Kidney epithelial cell (primary cell): ENCODE measurements around the gene CYP4F2. TPM values are rescaled to one million over a fixed set of nuclear protein-coding genes. Genes with fewer than 3 reads are reported as not detected.
"Not testable (repeated sequence)": the region's sequence is repeated elsewhere in the genome, so short reads cannot be mapped to it uniquely, and the experiment has no call there.

ENCODE experiments used
- DNase-seq: peaks from one replicate; pipeline ENCODE4 v3.0.0-alpha.2; 2010; ENCODE audit warnings: low read depth
- H3K27me3 ChIP-seq: 2 replicates; pipeline ENCODE4 v1.6.0; 2011; ENCODE audit warnings: low read length; ENCODE audit not compliant: control insufficient read depth, insufficient read depth
- H3K36me3 ChIP-seq: 2 replicates; pipeline ENCODE4 v1.5.1; 2011; ENCODE audit warnings: low read length; ENCODE audit not compliant: control insufficient read depth, insufficient read depth
- H3K4me3 ChIP-seq: 2 replicates; pipeline ENCODE4 v1.5.1; 2011; ENCODE audit warnings: low read depth, mild to moderate bottlenecking, control low read depth, low read length
- CTCF ChIP-seq: IDR thresholded peaks from 2 replicates; pipeline ENCODE4 v1.5.1; 2011; ENCODE audit warnings: mild to moderate bottlenecking, moderate library complexity, low read length, control low read depth, inconsistent platforms; ENCODE audit not compliant: insufficient read depth, poor library complexity, severe bottlenecking
- total RNA-seq: library from RNA; depleted of rRNA; stranded (reverse); fragments of >200 nt; gene quantifications from 2 replicates; pipeline ENCODE4 v1.2.3, GENCODE V29; 2015

Gene CYP4F2
- total RNA-seq, 1 donor from 2014 or later = not detected

- no peak overlapping the region for H3K4me3 ChIP-seq
- H3K27me3 ChIP-seq = no peaks in the 10 kb centered on the region
- no peak for TF ChIP-seq CTCF
- no peak for DNase-seq
- H3K36me3 ChIP-seq = no peaks in the 10 kb centered on the region
These were observed 66.2 kb downstream of the CYP4F2 start for GRCh38 chr19:15831626-15832025.

- Histone ChIP-seq H3K27me3 (no peaks in the 10 kb centered on the region), H3K36me3 (no peaks in the 10 kb centered on the region), H3K4me3 (no peak overlapping the region)
- TF ChIP-seq CTCF = no peak
- no peak for DNase-seq
These were observed 68.1 kb downstream of the CYP4F2 start for GRCh38 chr19:15829786-15830185.

- no peaks in the 10 kb centered on the region for H3K36me3 ChIP-seq
- TF ChIP-seq CTCF = no peak
- DNase-seq = no peak
- no peak overlapping the region for H3K4me3 ChIP-seq
- H3K27me3 ChIP-seq = no peaks in the 10 kb centered on the region
These were observed 68.6 kb downstream of the CYP4F2 start for GRCh38 chr19:15829306-15829698.

GRCh38 chr19:15828611-15829305, 69.1 kb downstream of the CYP4F2 start:
- not testable (repeated sequence) for H3K36me3 ChIP-seq, DNase-seq, H3K4me3 ChIP-seq, H3K27me3 ChIP-seq

GRCh38 chr19:15828121-15828610, 69.7 kb downstream of the CYP4F2 start:
- H3K36me3 ChIP-seq = no peaks in the 10 kb centered on the region
- H3K27me3 ChIP-seq = no peaks in the 10 kb centered on the region
- H3K4me3 ChIP-seq = no peak overlapping the region
- no peak for DNase-seq
- no peak for TF ChIP-seq CTCF

Other genes with a start within 250 kb of the CYP4F2 start
- not detected in 2 replicates for gene CYP4F12, start 225.0 kb downstream of the CYP4F2 start, total RNA-seq
- gene OR10H2, start 170.1 kb downstream of the CYP4F2 start, total RNA-seq = not detected in 2 replicates
- gene OR10H3, start 160.1 kb downstream of the CYP4F2 start, total RNA-seq = not detected in 2 replicates
- gene OR10H5, start 110.4 kb downstream of the CYP4F2 start, total RNA-seq = not detected in 2 replicates
- not detected in 2 replicates for gene OR10H1, start 82.4 kb downstream of the CYP4F2 start, total RNA-seq
- gene CYP4F11, start 36.5 kb upstream of the CYP4F2 start, total RNA-seq = 0.38 TPM in 1 of 2 replicates, not detected in the other
- gene OR10H4, start 50.9 kb upstream of the CYP4F2 start, total RNA-seq = not detected in 2 replicates
- gene TPM4, start 178.4 kb upstream of the CYP4F2 start, total RNA-seq = 730 and 873 TPM in 2 replicates
- gene RAB8A, start 213.8 kb upstream of the CYP4F2 start, total RNA-seq = 43.3 and 52.9 TPM in 2 replicates
- 0.46 and 1.8 TPM in 2 replicates for gene HSH2D, start 245.6 kb upstream of the CYP4F2 start, total RNA-seq